Esophagus squamous epithelium (tissue), 5 donors: ENCODE measurements around the gene NIF3L1. TPM values are rescaled to one million over a fixed set of nuclear protein-coding genes. Genes with fewer than 3 reads are reported as not detected.

Source experiments
- DNase-seq: peaks from one replicate; lab custom pipeline; 2025; lab: John Stamatoyannopoulos, UW
- H3K27ac ChIP-seq, 4 donors: fragments of 200-600 bp; sonication (generic); one replicate each; pipeline ENCODE4 v1.5.1; 2016 to 2019; ENCODE audit warnings: mild to moderate bottlenecking in 1 of 4
- H3K27me3 ChIP-seq, 4 donors: fragments of 200-600 bp; sonication (generic); 1 replicate in 3 of 4; 2 replicates in 1 of 4; pipeline versions ENCODE4 v1.5.1 to v1.6.0; 2017 to 2021; ENCODE audit warnings: antibody characterized with exemption in 1 of 4
- H3K36me3 ChIP-seq, 3 donors: fragments of 200-600 bp; sonication (generic); one replicate each; pipeline ENCODE4 v1.5.1; 2016 to 2019
- H3K4me1 ChIP-seq, 3 donors: fragments of 200-600 bp; sonication (generic); one replicate each; pipeline ENCODE4 v1.5.1; 2017 to 2019
- H3K4me3 ChIP-seq, 4 donors: fragments of 200-600 bp; sonication (generic); 1 replicate in 3 of 4; 2 replicates in 1 of 4; pipeline ENCODE4 v1.5.1; 2016 to 2019; ENCODE audit warnings: mild to moderate bottlenecking in 2 of 4, moderate library complexity in 1 of 4
- H3K9me3 ChIP-seq, 3 donors: fragments of 200-600 bp; sonication (generic); one replicate each; pipeline ENCODE4 v1.5.1; 2016 to 2019
- POLR2A ChIP-seq, 4 donors: fragments of 450-650 bp; IDR thresholded peaks; one replicate each; pipeline ENCODE4 v1.6.1; 2017; ENCODE audit warnings: antibody characterized with exemption in 4 of 4, mild to moderate bottlenecking in 4 of 4, moderate library complexity in 3 of 4
- whole genome bisulfite sequencing, 2 donors: methylation state at CpG; one replicate each; pipeline ENCODE4 v1.1.5; 2018; 5-methylcytosine and 5-hydroxymethylcytosine counted together
- intact Hi-C: fragments of 100-400 bp; cut with DNase I; formaldehyde crosslinking; loops from one replicate; pipeline ENCODE4 v1.15.0; 2022
- total RNA-seq, 4 donors: library from RNA; depleted of rRNA; stranded (reverse); fragments of >200 nt; gene quantifications; one replicate each; pipeline ENCODE4 v1.1.0, GENCODE V29; 2016
- TF ChIP-seq, protein P1 (sequence below), 6 experiments: fragments of 450-650 bp in 4 of 6; fragments of 200-600 bp in 2 of 6; sonication (generic) in 2 of 6; IDR thresholded peaks; one replicate each; pipeline ENCODE4 v1.5.1; 2016 to 2019; ENCODE audit warnings: antibody characterized with exemption in 6 of 6, mild to moderate bottlenecking in 4 of 6, moderate library complexity in 4 of 6
- donor health status: DM: yes; HTN: yes; CAD: no.

NIF3L1 gene
- total RNA-seq, 4 donors from 2014 or later, result 13.5 to 24.0 (median 19.2) TPM

DNA sequence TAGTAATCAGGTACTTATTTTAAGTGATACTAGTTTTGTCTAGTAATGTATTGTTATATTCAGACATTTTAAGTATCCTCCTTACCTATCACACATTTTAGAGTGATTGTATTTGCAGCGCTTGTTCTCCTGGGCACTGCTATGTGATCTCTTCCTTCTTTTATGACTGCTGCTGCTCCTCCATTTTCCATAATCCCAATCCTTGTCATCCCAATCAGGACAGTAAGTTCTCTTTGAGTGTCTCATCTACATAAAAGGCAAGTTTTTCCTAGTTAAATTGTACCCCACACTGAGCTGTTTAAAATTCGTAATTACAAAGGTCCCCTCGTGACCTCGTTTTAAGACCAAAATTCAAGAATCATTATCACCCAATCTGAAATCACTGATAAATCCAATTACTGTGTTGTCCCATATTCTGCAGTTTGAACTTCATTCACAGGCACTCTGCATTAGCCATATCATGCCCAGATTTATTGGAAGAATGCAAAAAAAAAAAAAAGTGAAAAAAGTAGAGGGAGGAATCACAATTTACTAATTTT, 27.5 kb upstream of the NIF3L1 start:
- 3 to 5% methylated on average over 4 of the region's 4 CpGs for WGBS, 2 donors
- peaks cover 24 to 47% (median 27%) of the 10 kb centered on the region in 3 donors for H3K36me3 ChIP-seq
- H3K9me3 ChIP-seq, result no peaks in the 10 kb centered on the region
- peak overlapping the region; percentile 99 to 100 (median 100) for H3K27ac ChIP-seq
- peak overlapping the region; percentile 81 to 100 (median 94) for H3K4me3 ChIP-seq
- peaks cover 17 to 75% (median 27%) of the 10 kb centered on the region in 3 donors for H3K4me1 ChIP-seq
- no peak for DNase-seq
- no peaks in the 10 kb centered on the region for H3K27me3 ChIP-seq
- TF ChIP-seq, protein P1, sequence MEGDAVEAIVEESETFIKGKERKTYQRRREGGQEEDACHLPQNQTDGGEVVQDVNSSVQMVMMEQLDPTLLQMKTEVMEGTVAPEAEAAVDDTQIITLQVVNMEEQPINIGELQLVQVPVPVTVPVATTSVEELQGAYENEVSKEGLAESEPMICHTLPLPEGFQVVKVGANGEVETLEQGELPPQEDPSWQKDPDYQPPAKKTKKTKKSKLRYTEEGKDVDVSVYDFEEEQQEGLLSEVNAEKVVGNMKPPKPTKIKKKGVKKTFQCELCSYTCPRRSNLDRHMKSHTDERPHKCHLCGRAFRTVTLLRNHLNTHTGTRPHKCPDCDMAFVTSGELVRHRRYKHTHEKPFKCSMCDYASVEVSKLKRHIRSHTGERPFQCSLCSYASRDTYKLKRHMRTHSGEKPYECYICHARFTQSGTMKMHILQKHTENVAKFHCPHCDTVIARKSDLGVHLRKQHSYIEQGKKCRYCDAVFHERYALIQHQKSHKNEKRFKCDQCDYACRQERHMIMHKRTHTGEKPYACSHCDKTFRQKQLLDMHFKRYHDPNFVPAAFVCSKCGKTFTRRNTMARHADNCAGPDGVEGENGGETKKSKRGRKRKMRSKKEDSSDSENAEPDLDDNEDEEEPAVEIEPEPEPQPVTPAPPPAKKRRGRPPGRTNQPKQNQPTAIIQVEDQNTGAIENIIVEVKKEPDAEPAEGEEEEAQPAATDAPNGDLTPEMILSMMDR (IDR thresholded peaks at IDR 0.05), result no peak
- TF ChIP-seq POLR2A (IDR thresholded peaks at IDR 0.05), result no peak
- intact Hi-C loops, result loop anchor here (5.0 kb wide), 1 partner anchor 49 kb away; the partner anchor contains the start of gene BZW1

DNA sequence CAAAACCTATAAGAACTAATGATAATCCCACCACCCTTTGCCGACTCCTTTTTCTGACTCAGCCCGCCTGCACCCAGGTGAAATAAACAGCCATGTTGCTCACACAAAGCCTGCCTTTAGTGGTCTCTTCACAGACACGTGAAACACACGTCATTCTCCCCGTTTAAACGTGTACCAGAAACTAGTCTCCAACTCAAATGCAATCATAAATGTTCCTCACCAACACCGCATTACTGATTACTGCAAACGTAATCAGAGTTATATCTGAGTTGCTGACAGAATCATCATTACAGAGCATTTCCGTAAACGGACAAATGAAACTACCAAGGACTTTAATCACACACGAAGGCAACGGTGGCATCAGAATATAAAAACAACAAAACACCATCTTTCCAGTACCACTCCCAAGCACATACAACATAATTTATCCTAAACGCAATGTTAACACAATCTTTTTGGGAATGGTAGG, 26.6 kb upstream of the NIF3L1 start:
- H3K27ac ChIP-seq, result peak overlapping the region; percentile 99 to 100 (median 100)
- intact Hi-C loops, result loop anchor here (5.0 kb wide), 1 partner anchor 50 kb away; the partner anchor contains the start of gene BZW1
- H3K4me3 ChIP-seq, result peak overlapping the region; percentile 81 to 100 (median 94)
- TF ChIP-seq POLR2A (IDR thresholded peaks at IDR 0.05), result peak in 1 of 4 donors; percentile 61
- TF ChIP-seq, protein P1 (IDR thresholded peaks at IDR 0.05), result no peak
- peaks cover 15 to 39% (median 27%) of the 10 kb centered on the region in 3 donors for H3K36me3 ChIP-seq
- peaks cover 17 to 75% (median 27%) of the 10 kb centered on the region in 3 donors for H3K4me1 ChIP-seq
- H3K9me3 ChIP-seq, result no peaks in the 10 kb centered on the region
- 0% methylated on average over 13 of the region's 13 CpGs for WGBS, 2 donors
- H3K27me3 ChIP-seq, result no peaks in the 10 kb centered on the region
- no peak for DNase-seq

DNA sequence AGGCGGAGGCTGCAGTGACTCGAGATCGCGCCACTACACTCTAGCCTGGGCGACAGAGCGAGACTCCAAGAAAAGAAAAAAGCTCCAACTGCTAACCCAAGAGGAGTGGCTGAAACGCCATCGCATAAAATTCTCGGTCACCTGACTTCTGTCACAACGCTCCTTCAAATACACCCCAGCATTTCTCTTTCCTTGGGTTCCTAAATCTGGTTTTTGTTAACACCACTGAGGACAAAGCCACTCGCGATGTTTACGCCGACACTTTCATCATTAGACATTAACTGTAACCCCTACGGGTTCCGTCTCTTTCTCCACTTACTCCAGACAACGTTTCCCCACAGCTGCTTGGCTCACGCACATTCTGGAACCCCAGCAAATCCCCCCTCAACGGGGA, 25.4 kb upstream of the NIF3L1 start:
- WGBS, 2 donors, result 1% methylated on average over 16 to 19 of the region's 19 CpGs
- peak overlapping the region; percentile 99 to 100 (median 100) for H3K27ac ChIP-seq
- intact Hi-C loops, result loop anchor here (5.0 kb wide), 1 partner anchor 51 kb away; the partner anchor contains the start of gene BZW1
- no peak for TF ChIP-seq POLR2A (IDR thresholded peaks at IDR 0.05)
- TF ChIP-seq, protein P1 (IDR thresholded peaks at IDR 0.05), result no peak
- peaks cover 14 to 64% (median 25%) of the 10 kb centered on the region in 3 donors for H3K4me1 ChIP-seq
- peak overlapping the region; percentile 81 to 100 (median 94) for H3K4me3 ChIP-seq
- DNase-seq, result no peak
- H3K9me3 ChIP-seq, result no peaks in the 10 kb centered on the region
- H3K36me3 ChIP-seq, result peaks cover 3 to 26% (median 16%) of the 10 kb centered on the region in 3 donors
- no peaks in the 10 kb centered on the region for H3K27me3 ChIP-seq

DNA sequence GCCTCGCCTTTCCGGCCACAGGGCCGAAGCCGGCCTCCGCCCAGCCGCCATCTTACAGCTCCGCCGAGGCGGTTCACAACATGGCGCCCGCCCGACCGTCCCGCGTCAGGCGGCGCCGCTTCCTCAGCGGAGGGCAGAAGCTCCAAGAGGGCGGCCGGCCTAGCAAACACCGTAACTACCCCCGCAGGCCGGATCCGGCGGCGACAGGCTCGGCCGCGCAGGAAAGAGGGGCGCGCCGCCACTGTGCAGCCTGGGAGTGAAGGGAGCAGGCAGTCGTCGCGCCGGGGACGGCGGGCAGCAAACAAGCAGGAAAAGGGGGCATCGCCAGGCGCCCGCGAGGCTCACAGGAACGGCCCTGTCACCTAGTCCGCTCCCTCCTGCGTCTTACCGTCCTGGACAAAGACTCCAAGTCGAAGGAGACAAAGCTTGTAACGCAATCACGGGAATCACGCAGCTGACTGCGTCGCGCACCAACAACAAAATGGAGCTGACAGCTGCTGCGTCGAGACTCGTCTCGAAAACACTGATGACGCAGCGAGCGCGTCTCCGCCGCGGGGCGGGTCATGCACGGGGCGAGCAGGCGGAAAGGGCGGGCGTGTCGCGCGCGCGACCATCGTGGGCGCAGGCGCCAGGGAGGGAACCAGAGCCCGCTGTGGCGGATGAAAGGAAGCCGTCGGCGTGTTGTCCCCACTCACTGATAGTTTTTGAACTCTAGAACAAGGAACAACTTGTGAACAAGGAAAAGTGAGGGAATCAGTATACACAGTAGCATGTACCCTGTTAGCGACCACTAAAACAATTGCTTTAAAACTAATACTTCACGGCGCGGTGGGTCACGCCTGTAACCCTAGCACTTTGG, 24.8 kb upstream of the NIF3L1 start, which contains the start of gene CLK1:
Gene CLK1, minus strand, starts transcription at position 483 of the 859 bp plus-strand sequence. CDS start 2,796 bp downstream, outside the sequence.
- Histone ChIP-seq H3K4me1 (peaks cover 7 to 57% (median 19%) of the 10 kb centered on the region in 3 donors), H3K36me3 (peaks cover 0 to 20% (median 9%) of the 10 kb centered on the region in 3 donors), H3K27ac (peak within 1 kb of the TSS; percentile 99 to 100 (median 100)), H3K27me3 (no peaks in the 10 kb centered on the region), H3K4me3 (peak within 1 kb of the TSS; percentile 81 to 100 (median 94)), H3K9me3 (no peaks in the 10 kb centered on the region)
- DNase-seq, result peak; percentile 85
- intact Hi-C loops, result loop anchor here (5.0 kb wide), 1 partner anchor 52 kb away; the partner anchor contains the start of gene BZW1
- WGBS, 2 donors, result 1 to 2% methylated on average over 26 to 42 of the region's 89 CpGs
- TF ChIP-seq, protein P1 (IDR thresholded peaks at IDR 0.05), result peak in 1 of 6 experiments; percentile 15
- TF ChIP-seq POLR2A (IDR thresholded peaks at IDR 0.05), result peak; percentile 36 to 100 (median 99)
